NCI-H748 (cell line): ENCODE measurements around the gene TPPP.
A peak's percentile ranks its signal among the peaks of the same experiment; 100 is the strongest.

Experiments used
- DNase-seq: peaks from one replicate; lab custom pipeline; 2025; ENCODE audit not compliant: unreplicated experiment; lab: John Stamatoyannopoulos, UW

TPPP gene

DNA sequence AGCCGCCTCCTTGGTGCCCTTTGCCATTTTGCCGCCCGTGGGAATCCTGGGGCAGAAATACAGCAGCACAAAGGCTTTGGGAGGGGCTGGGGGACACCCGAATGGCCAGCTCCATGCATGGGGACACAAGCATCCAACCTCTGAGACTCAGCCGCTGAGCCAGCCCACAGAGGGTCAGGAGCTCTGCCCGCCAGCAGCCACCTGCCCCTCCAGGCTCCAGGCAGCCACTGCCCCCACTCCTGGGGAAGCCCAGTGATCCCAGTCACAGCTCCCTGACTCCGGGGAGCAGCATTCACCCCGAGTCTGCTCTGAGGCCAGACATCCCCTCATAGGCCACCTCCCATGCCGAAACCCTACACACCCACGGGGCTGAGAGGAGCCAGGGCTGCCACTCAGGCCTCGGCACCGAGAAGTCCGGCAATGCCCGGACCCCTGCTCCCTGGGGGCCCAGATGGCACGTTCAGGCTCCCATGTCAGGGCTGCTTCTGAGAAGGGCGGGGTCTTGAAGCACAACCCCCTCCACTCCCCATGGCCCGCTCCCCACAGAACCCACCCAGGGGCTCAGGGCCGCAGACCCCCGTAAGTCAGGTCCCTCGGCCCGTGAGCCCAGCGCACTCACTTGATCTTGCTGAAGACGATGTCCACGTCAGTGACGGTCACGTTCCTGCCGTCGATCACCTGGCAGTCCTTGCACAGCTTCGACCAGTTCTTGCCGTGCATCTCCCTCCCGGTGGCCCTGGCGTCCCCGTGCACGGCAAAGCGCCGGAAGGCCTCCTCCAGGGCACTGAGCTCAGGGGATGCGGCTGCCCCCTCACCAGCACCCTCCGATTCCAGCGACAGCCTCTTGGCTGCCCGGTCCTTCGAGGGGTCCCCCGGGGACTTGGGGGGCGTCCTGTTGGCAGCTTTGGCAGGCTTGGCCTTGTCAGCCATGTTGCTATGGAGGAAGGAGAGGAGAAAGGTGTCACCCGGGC is 15.7 kb downstream of the TPPP start:
- DNase-seq, result no peak

DNA sequence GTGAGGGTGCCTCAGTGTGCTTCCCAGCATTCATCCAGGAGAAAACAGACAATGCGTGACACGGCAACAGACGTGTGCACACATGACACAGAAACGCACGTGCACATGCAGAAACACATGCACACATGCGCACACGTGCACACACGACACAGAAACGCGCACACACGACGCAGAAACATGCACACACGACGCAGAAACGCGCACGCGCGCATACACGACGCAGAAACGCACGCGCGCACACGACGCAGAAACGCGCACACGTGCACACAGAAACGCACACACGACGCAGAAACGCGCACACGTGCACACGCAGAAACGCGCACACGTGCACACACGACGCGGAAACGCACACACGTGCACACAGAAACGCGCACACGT is 16.5 kb downstream of the TPPP start:
- DNase-seq, result no peak

- DNase-seq, result no peak
Measured at GRCh38 chr5:675871-676698, 17.1 kb downstream of the TPPP start.

DNA sequence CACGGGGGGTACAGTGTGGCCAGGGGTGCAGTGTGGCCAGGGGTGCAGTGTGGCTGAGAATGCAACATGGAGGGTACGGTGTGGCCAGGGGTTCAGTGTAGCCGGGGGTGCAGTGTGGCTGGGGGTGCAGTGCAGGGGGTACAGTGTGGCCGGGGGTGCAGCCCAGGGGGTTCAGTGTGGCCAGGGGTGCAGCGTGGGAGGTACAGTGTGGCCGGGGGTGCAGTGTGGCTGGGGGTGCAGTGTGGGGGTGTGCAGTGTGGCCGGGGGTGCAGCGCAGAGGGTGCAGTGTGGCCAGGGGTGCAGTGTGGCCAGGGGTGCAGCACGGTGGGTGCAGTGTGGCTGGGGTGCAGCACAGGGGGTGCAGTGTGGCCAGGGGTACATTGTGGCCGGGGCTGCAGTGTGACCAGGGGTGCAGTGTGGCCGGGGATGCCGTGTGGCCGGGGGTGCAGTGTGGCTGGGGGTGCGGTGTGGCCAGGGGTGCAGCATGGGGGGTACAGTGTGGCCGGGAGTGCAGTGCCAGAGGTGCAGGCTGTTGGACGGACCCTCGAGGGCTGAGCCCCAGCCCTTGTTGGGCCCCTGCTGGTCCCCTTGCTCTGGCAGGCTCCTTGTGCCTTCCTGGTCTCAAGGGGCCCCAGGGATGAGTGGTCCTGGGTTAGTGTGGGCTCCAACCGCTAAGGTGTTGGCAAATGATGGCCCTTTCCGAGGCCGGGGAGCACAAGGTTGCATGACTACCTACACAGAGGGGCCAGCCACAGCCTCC is 17.9 kb downstream of the TPPP start:
- no peak for DNase-seq

DNA sequence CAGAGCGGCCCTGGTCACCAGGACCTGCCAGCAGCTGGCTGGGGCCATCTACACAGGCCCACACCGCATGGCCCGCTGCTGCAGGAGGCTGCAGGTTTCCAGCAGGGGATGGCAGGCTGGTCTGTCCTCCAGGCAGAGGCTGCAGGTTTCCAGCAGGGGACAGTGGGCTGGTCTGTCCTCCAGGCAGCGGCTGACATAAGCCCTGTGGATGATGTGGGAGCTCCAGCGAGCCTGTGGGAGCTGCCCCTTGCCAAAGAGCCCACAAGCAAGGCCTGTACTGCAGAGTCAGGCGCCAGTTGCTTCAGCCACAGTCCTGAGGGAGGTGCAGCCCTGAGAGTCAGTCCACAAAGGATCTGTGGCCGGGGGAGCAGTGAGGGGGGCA is 18.5 kb downstream of the TPPP start:
- DNase-seq, result peak; percentile 57

- no peak for DNase-seq
Measured at GRCh38 chr5:673831-674629, 19.1 kb downstream of the TPPP start.

DNA sequence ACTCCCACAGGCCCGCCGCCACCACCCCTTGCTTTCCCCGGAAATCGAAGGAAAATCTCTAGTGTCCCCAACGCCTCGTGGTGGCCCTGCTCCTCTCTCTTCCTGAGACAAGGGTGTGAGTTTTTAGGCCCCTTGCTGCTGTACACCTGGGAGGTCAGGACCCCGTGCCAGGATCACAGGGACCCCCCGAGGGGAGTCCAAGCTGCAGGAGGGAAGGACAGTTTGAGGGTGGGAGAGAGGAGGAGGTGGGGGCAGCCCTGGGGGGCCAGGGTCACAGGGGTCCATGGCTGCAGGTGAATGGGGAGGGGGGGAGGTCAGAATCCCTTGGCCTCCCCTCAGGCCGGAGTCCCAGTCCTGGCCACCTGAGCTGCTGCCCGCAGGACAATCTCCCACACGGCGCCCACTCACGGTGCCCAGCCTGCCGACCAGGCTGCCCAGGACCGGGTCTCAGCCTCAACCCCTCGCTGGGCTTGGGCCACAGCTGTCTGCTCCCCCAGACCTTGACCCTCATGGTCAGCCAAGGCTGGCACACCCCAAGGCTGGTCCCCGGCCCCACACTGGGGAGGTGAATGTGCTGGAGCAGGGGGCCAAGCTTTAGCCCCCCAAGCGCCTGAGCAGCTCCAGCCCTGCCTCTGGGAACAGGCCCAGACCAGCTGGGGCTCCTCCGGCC is 19.9 kb downstream of the TPPP start:
- DNase-seq, result no peak

- DNase-seq, result peak; percentile 100
Measured at GRCh38 chr5:672329-673160, 20.6 kb downstream of the TPPP start.

DNA sequence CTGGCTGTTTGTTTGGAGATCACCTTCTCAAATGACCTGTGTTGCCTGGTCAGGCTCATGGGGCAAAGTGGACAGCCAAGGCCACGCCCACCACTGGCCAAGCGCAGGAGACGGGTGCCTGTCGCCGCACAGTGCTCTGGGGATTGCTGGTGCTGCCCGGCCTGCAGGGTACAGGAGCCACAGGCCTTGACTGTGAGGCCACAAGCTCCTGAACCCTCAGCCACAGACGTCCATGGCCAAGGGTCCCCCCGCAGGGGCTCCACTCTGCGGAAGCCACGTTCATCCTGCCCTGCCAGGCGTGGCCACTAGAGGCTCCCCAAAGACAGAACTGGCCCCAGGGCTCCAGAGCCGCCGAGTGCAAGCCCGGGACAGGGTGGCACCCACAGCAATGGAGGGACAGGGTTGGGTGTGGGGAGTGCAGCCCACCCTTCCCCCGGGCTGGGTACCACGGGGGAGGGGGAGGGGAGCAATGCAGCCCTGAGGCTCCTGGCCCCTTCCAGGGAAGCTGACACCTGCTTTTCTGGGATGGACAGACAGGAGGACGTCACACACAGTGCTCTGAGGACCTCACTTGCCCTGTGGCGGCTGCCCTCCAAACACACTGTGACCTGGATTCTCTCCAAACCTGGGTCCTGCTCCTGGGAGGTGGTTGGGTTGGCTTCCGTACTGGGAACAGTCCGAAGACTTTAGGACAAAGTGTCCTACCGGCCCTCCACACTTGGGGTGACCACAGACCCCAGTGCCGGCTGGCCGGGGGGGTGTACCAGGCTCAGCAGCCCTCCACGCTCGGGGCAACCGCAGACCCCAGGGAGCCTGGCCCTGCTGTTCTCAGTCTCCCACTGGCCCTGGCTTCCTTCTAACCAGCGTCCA is 21.5 kb downstream of the TPPP start:
- DNase-seq, result peak; percentile 93

- DNase-seq, result no peak
Measured at GRCh38 chr5:670396-671270, 22.5 kb downstream of the TPPP start.

DNA sequence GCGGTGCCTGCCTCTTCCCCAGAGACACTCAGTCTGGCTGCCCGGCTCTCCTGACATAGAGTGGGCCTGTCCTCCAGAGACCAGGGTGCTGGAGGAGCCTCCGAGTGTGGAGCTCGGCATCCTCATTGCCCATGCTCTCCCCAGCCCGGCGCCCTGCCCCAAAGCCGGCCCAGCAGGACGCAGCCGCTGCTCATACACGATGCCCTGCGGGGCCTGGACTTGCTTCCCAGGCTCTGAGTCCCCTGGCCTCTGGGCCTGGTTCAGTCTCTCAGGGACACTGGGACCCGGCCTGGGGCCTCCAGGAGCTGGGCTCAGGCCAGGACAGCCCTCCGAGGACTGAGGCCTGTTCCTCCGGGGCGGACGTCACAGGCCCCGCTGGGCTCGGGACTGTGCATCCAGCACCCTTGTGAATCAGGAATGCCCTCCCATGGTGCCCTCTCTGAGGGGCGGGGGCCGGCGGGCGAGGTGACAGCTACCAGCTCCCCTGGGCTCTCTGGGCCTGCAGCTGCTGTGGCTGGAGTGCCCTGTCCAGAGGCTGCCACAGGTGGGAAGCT is 23.2 kb downstream of the TPPP start:
- DNase-seq, result no peak

DNA sequence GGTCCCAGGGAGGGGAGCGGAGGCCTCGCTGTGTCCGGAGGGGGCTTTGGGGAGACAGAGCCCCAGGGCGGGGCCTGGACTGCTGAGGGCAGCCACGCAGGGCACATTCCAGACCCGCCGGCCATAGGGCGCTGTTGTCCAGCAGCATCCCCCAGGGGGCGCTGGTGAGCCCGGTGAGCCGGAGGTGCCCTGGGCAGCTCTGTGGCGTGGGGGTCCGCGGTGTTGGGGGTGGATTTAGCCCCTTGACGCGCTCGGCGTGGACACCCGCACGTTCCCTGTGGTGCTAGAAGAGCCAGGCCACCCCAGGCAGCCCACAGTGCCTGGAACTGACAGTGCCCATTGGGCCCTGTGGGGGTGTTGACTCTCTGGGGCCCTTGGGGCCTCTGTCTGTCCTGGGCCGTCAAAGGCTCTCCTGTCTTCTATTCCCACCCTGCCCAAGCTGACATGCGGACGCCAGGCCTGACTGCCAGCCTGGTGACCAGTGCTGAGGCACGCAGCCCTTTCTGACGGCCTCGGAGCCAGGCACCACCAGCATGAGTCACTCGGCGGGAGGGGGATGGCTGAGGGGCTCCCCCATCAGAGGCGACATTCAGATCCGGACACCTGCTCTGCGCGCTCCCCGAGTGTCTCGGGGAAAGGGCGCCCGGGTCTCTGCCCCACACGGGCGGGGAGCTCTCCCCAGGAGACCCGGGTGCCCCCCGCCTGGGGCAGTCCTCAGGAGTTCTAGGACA is 23.9 kb downstream of the TPPP start:
- DNase-seq, result no peak

DNA sequence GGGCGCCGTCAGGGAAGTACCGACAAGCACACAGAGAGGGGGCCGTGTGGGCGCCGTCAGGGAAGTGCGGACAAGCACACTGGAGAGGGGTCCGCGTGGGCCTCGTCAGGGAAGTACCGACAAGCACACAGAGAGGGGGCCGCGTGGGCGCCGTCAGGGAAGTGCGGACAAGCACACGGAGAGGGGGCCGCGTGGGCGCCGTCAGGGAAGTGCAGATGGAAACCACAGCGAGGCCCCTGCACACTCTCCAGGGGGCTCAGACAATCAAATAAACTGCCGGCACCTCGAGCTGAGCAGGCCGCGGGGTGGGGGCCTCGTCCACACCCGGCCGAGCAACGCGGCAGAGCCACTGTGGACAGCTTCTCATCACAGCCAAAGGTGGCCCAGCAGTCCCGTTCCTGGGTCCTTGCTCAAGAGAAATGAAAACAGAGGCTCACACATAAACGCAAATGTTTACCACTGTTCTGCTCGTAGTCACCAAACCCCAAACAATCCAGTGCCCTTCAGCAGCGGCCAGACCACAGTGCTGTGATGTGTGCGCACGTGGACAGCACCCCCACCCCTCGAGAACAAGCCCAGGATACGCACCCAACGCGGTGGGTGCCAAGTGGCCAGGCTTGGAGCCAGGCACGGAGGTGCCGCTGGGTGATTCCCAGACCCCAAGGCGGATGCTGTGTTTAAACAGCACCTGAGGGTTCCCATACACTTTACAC is 24.7 kb downstream of the TPPP start:
- DNase-seq, result no peak

DNA sequence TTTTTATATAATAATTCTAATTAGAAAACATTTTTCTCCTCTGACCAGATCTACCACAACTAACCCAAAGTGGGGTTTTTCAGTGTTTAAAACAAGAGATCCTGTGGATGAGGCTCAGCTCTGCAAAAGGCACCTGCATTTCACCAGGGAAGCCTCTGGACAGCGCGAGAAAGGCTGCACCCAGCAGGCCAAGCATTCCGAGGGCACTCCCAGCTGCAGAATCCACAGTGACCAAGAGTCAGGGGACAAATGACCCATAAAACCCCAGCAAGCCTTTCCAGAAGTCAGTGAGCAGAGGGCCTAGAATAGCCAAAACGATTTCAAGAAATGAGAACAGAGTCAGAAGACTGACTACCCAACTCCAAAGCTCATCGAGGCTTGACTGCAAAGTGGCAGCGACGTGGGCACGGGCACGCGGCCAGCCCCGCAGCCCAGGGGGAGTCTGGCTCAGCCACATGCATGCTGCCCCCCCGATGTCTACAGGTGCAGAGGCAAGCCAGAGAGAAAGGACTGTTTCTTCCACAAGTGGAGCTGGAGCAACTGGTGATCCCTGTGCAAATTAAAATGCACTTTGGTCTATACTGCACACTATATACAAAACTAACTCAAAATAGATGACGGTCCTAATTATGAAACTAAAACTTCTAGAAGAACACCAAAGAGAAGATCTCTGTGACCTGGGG is 26.2 kb downstream of the TPPP start:
- no peak for DNase-seq
